ENCODE results near the gene KLK14.

KLK14 gene, protein sequence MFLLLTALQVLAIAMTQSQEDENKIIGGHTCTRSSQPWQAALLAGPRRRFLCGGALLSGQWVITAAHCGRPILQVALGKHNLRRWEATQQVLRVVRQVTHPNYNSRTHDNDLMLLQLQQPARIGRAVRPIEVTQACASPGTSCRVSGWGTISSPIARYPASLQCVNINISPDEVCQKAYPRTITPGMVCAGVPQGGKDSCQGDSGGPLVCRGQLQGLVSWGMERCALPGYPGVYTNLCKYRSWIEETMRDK

GRCh38 chr19:51082611-51083010 is at the start of gene KLK14:
Gene KLK14 (minus strand): TSS chr19:51082887. CDS start chr19:51082614, 273 bp downstream.
- no peak for DNase-seq (ENCODE audit: low read depth, low spot score)
- TF ChIP-seq, protein P1, sequence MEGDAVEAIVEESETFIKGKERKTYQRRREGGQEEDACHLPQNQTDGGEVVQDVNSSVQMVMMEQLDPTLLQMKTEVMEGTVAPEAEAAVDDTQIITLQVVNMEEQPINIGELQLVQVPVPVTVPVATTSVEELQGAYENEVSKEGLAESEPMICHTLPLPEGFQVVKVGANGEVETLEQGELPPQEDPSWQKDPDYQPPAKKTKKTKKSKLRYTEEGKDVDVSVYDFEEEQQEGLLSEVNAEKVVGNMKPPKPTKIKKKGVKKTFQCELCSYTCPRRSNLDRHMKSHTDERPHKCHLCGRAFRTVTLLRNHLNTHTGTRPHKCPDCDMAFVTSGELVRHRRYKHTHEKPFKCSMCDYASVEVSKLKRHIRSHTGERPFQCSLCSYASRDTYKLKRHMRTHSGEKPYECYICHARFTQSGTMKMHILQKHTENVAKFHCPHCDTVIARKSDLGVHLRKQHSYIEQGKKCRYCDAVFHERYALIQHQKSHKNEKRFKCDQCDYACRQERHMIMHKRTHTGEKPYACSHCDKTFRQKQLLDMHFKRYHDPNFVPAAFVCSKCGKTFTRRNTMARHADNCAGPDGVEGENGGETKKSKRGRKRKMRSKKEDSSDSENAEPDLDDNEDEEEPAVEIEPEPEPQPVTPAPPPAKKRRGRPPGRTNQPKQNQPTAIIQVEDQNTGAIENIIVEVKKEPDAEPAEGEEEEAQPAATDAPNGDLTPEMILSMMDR (IDR thresholded peaks at IDR 0.05; ENCODE audit: insufficient read depth, low read length, missing control alignments): no peak
- POLR2A ChIA-PET: no interaction called here
- no peak within 1 kb of the TSS for H3K4me3 ChIP-seq (ENCODE audit: low read depth, low read length)
- CTCF ChIA-PET: no interaction called here

DNA sequence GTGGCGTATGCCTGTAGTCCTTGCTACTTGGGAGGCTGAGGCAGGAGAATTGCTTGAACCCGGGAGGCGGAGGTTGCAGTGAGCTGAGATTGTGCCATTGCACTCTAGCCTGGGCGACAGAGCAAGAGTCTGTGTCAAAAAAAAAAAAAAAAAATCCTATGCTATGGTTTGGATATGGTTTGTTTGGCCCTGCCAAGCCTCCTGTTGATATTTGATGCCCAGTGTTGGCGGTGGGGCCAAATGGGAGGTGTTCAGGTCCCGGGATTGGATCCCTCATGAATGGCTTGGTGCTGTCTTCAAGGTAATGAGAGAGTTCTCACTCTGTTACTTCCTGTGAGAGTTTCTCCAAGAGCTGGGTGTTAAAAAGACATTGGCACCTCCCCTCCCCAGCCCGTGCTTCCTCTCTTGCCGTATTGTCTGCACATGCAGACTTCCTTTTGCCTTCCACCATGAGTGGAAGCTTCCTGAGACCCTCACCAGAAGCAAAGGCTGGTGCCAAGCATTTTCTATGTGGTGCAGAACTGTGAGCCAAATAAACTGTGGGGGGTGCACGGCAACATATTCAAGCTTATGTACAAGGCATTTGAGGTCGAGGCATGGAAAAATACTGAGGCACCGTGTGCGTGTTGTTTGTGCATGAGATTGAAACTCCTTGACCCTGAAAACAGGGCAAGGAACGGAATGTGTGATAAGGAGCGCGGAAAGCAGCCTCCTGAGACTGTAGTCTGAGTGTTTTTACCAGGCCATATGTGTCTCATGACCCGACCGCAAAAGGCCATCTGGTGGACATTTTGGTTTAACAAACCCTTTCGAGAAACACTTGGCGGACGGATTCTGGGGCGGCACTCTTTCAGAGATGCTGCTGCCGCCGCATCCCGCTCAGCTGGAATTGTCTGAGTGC is 49.3 kb upstream of the KLK14 start:
- TF ChIP-seq, protein P1 (IDR thresholded peaks at IDR 0.05; ENCODE audit: insufficient read depth, low read length, missing control alignments): no peak
- ChIA-PET POLR2A (no interaction called here), CTCF (no interaction called here)
- no peak overlapping the region for H3K4me3 ChIP-seq (ENCODE audit: low read depth, low read length)
- DNase-seq (ENCODE audit: low read depth, low spot score): no peak

- DNase-seq (ENCODE audit: low read depth, low spot score): no peak
- ChIA-PET CTCF (no interaction called here), POLR2A (no interaction called here)
- no peak overlapping the region for H3K4me3 ChIP-seq (ENCODE audit: low read depth, low read length)
- TF ChIP-seq, protein P1 (IDR thresholded peaks at IDR 0.05; ENCODE audit: insufficient read depth, low read length, missing control alignments): no peak
Measured at GRCh38 chr19:51129716-51130115, 47.0 kb upstream of the KLK14 start.

DNA sequence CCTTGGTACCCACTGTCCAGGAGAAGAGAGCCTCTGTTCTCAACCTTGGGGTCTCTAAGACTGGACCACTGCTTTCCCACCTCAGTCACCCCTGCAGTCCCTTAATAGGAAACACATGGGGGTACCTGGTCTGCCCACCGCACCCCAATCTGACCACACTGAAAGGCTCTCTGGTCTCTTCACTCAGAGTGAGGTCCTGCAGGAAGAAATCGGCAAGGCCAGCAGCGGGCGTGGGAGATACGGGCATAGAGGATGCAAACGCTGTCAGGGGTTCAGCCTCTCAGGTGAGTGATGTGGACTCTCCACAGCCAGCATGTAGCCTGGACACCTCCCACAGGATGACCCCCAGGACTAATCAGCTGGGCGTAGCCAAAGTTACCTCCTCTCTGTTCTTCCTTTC is 45.5 kb upstream of the KLK14 start:
- POLR2A ChIA-PET: no interaction called here
- no peak overlapping the region for H3K4me3 ChIP-seq (ENCODE audit: low read depth, low read length)
- CTCF ChIA-PET: no interaction called here
- DNase-seq (ENCODE audit: low read depth, low spot score): no peak
- TF ChIP-seq, protein P1 (IDR thresholded peaks at IDR 0.05; ENCODE audit: insufficient read depth, low read length, missing control alignments): no peak

- no peak overlapping the region for H3K4me3 ChIP-seq (ENCODE audit: low read depth, low read length)
- ChIA-PET CTCF (no interaction called here), POLR2A (no interaction called here)
- no peak for DNase-seq (ENCODE audit: low read depth, low spot score)
- TF ChIP-seq, protein P1 (IDR thresholded peaks at IDR 0.05; ENCODE audit: insufficient read depth, low read length, missing control alignments): no peak
Measured at GRCh38 chr19:51127755-51128154, 45.1 kb upstream of the KLK14 start.

GRCh38 chr19:51127032-51127431 is 44.3 kb upstream of the KLK14 start:
- ChIA-PET POLR2A (no interaction called here), CTCF (no interaction called here)
- no peak overlapping the region for H3K4me3 ChIP-seq (ENCODE audit: low read depth, low read length)
- TF ChIP-seq, protein P1 (IDR thresholded peaks at IDR 0.05; ENCODE audit: insufficient read depth, low read length, missing control alignments): no peak
- no peak for DNase-seq (ENCODE audit: low read depth, low spot score)

All from AG04449 (cell line).